HUDEP-2 (cell line): Measurements from ENCODE around the gene MUL1.
A peak's percentile ranks its signal among the peaks of the same experiment; 100 is the strongest.

Experiments used
- DNase-seq, 76 experiments: peaks; one replicate each; lab custom pipeline; 2025; ENCODE audit not compliant: unreplicated experiment in 76 of 76; lab: John Stamatoyannopoulos, UW

The MUL1 gene

DNA sequence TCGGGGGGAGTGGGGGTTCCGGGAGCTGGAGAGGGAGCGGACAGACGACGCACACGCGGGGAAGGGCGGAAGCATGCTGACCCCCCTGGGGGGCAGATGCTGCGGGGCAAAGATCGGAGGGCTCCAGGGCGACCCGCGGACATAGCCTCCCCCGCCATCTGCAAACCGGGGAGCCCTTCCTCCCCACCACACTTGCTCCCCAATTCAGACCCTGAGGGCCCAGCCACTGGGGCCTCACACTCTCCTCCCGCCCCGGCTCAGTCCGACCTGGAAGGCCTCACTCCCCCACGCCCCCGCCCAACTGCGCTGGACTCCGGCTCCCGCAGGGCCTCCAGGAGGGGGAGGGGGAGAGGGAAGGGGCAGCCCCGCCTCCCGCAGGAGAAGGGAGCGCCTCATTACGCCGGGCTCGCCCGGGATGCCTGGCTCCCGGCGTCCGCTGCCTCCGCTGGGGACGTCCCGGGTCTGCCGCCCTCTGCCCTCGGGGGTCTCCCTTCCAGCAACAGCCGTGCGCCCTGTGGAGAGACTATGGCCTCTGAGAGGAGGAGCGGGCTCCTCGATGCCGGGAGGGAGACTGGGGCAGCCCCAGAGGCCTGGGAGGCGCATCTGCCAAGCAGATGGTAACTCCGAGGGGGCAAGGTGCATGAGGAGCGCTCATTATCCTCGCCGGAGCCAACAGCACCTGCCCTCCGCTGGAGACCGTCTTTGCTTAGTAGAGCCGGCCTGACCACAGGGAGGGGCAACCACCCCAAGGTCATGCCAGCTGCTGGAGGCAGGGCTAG is 21.3 kb downstream of the MUL1 start:
- DNase-seq: no peak

DNA sequence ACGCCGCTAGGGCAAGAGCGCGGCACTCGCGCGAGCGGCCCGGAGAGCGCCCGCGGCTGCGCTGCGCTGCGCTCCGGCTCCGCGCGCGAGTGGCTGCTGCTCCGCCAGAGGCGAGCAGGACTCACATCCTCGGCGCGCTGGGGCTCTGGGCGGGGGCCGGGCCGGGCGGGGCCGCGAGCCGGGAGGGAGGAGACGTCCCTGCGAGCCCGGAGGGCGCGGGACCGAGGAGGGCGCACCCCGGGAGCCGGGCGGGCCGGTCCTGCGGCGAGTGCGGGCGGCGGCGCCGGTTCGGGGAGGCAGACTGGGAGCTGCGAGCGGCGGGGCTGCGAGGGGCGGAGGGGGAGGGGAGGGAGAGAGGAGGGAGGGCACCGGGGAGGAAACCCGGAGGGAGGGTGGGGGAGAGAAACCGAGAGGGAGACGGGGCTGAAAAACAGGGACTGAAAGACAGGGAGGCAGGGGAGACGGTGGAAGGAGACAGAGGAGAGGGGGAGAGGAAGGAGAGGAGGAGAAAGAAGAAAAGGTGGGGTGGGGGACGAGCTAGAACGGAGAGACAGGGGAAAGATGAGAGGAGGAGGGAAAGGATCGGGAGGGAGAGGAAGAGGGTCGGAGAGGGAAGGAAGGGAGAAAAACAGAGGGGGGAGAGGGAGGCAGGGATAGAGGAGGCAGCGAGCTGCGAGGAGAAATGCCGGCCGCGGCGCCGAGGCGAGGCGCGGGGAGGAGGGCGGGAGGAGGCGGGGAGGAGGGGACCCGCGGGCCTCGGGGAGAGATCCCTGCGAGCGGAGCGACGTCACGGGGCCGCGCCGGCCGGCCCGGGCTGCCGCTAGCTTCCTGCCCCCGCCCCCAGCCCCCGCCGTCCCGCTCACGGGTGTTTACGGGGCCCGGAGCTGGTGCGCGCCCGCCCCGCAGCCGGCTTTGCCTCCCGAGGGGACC is 22.2 kb downstream of the MUL1 start, which contains the start of gene CAMK2N1:
TSS of gene CAMK2N1 (minus strand) at position 684 of the 930 bp plus-strand sequence. CDS start 831 bp downstream, outside the sequence.
- no peak for DNase-seq

DNA sequence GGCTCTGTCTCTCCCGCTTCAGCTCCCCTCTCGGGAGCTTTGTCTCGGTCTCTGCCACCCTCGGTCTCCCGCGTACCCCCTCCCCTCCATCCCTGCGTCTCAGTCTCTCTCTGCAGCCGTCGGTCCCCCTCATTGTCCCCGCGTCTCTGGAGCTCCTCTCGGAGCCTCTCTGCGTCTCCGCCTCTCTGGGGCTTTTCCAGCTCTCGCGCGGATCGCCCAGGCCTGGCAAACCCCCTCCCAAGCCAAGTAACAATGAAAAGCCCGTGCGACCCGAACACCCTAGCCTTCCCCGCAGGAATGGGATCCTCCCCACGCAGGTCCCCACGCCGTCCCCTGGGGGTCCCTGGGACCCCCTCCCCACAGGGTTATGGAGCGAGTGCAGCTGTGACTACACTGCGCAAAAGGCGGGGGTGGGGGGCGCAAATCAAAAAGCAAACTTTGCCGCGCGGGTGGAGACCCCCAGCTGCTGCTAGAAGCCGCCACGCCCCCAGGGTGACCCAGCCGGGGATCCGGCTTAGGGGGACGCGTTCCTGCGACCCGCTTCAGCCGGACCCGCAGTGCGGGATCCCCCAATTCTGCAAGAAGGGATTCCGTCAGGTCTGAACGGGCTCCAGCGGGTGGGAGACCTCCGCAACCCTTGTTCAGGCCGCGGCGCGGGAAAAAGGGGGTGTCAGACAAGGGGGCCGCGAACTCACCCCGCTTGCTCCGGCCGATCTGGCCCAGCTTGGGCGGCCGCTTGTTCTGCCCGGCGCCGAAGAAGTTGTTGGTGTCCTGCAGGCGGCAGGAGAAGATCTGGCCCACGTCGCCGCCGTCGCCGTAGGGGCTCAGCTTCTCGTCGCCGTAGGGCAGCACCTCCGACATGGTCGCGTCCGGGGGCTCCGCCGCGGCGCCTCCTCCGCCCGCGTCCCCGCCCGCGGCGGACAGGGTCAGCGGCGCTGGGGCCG is 23.2 kb downstream of the MUL1 start:
- DNase-seq: no peak

DNA sequence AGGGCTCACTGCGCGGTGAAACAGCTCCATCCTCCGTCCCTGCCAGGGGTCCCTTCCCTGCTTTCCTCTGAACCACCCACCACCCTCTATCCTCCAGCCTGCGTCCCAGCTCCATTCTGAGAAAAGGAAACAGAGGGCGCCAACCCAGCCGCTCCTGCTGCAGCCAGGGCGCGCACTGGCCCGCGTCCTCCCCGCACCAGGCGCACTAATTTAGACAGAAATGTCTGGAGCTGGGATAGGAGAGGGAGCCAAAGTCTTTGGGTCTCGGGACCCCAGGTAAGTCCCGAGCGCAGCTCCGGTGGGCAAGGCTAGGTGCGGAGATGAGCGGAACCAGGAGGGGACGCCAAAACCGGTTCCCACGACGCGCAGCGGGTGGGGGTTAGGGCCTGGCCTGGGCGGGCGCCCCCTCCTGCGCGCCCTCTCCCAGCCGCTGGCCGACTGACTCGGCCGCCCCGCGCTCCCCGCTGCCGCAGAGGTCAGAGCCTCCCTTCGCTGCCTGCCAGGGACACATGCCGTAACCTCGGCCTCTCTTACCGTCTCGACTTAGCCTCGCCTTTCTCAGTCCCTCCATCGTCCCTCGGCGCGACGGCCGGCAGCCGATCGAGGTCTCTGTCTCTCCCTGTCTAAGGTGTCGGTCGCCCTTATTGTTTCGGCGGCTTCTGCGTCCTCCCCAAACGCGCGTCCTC is 24.0 kb downstream of the MUL1 start:
- peak in 1 of 76 experiments; percentile 20 for DNase-seq

DNA sequence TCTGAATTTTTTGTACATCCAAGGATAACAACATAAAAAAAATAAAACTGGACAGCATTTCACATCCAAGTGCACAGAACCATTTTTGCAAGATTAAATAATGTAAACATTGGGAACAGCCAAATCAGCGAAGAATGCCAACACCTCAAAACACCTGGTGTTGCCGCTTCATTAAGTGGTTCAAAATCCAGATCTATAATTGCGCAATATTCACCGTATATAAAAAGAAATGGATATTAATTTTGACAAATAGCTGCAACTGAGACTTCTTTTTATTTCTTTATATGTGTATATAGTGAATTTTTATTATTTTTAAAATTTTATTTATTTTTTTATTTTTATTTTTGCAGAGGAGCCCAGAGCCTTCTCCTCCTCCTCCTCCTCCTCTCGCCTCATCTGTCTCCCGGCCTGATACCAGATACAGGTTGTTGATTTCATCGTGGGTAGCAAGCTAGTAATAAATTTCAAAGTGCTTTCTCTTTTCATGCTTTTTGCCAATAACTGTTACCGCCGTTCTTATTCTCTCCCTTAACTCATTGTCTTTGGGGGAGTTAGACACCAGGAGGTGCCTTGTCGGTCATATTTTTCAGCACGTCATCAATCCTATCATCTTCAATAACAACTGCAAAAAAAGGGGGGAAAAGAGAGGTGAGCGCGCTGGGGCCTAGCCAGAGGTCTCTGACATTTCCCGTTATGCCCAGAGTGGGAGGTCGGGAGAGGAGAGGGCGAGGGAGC is 24.7 kb downstream of the MUL1 start:
- no peak for DNase-seq

DNA sequence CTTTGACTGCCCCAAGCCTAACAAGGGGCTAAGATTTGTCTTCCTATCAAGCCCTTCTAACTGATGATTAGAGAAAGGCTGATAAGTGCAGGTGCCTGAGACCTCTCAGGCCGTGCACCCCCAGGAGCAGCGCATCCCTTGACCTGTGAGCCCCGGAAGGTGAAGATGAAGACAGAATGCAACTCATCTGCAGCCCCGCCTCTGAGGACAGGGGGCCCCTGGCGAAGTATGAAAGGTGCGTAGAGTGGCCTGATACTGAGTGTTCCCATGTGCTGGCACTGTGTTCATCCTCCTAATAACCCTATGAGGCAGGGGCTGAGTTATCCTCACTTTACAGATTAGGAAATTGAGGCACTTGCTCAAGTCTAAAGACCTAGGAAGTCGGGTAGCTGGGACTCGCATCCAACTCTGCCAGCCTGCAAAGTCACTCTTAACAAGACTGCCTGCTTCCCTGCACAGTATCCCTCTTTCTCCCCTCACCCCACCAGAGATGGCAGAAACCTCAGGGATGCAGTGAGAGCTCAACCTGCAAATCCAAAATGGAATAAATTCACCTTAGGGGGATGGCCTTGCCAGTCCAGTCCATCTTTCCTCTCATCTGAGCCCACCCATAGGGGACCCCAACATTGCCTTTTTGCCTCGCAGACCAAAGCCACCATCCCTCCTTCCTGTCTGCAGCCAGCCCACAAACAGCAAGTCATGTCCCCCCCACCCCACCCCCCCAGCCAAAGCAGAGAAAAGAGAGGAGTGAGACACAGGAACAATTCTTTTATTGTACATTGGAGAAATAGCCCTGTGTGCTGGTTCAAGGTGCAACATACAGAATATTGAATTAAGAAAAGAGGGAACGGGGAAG is 26.1 kb downstream of the MUL1 start:
- no peak for DNase-seq

DNA sequence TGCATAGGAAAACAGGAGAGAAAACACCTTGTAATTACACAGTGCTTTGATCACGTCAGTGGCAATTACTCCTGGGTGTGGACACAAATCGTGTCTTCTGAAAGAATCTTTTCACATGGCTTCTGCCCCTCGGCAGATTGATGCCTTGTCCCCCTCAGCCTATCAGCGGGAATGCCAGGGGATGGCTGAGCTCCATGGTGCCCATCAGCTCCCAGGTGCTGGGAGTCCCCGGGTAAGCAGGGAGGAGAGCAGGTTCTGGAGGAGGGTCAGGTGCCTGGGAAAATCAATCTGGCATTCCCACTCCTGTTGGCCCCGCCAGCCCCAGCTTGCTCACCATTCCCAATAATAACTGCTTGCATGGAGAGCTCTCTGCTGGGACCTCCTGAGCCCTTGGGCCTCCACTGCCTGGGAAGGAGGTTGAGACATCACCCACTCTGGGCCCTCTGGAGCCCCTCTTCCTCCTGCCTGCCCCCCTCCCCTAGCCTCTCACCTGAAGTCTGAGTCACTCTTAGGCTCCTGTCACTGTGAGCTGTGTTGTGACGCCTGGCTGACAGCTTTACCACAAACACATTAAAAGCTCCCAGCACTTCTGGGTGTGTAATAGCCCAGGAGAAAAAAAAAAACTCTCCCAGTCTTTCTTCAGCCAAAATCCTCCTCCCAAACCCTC is 26.9 kb downstream of the MUL1 start:
- DNase-seq: no peak

DNA sequence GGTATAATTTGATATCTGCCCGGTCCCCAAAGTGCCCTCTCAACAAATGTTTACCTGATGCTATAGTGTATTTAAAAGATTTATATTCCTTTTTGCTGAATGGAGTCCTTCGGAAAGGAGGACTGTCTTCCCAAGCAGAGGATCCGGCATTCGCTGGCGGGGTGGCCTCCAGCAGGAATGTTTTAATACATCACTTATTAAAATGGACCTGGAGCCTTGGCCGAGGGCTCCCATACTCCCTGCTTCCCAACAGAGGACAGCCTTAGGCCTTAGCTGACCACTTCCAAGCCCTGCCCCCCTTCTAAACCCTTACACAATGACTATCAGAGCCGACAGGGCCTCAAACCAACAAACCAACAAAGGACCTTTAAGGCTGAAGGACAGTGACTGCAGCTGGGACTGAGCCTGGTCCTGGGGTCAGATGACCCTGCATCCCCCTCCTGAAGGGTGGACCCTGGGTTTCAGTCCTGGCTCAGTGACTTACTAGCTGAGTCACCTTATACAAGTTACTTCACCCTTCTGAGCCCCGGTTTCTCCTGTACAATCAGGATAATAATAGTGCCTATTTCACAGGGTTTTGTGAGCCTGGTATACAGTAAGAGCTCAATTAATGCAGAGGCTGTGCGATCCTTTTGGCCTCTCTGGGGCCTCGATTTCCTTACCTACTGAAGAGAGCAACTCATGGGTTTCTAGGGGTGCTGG is 27.6 kb downstream of the MUL1 start:
- no peak for DNase-seq

DNA sequence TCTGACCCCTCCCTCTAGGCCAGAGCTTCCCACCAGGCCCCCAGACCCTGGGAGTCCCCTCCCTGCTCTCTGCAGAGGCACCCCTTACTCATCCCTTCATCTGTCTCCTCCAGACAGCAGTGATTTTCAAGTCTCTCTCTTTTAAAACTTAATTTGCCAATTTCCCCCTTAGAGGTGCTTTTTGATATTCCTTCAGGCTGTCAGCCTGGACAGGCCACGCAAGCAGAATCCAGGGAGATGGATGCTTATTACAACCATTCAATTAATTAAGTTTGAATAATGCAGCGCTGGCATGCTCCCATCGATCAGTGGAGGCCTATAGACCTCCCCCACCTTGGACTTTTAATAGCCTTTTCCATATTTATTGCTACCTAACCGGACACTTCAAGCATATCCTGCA is 28.1 kb downstream of the MUL1 start:
- no peak for DNase-seq

DNA sequence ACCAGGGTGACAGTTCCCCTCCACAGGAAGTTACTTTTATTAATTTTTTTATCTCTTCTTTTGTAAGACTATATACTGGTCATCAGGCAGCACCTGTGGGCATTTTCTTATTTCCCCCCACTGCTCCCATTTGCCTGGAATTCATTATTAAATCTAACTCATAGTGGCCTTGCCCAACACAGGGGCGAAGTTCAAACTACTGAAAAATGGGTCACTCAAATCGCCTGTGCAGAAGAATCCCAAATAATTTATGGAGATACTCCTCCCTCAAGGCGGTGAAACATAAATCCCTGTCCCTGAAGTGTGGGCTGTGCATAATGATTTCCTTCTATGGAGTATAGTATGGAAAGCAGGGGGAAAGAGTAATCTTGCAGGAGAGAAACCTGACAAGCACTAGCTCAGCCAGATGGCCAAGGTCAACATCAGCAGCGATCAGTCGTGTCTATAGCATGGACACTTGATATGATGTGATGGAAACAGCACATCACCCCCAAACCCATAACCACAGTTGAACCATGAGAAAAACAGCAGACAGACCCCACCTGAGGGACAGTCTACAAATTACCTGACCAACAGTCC is 29.8 kb downstream of the MUL1 start:
- no peak for DNase-seq

DNA sequence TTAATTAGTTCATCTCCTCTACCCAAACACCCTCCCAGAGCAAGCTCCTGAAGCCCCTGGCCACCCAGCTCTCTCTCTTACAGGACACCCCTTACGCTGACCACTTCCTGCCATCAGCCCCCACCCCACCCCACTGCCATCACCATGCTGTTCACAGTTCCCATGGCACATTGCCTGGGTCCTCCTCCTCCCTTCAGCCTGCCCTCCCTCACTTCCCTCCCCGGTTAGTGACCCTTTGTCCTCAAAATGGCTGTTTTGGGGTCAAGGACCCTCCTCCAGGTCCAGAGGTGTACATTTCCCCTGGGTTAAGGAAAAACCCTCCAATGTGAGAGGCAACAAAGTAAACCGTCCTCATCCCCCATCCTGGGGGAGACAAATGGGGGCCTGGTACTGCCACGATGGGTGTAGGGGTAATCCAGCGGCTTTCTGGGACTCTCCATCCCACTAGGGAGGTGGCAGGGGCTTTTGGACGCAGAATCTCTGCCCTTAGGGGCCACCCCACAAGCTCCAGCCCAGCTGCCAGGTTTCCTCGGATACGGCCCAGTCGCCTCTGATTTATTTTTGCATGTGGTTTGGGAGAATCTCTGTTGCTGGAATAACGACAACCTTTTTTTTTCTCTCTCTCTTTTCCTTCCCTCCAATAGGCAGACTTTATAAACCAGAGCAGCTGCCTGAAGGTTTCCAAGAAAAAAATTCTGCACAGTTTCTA is 30.4 kb downstream of the MUL1 start:
- DNase-seq: no peak

DNA sequence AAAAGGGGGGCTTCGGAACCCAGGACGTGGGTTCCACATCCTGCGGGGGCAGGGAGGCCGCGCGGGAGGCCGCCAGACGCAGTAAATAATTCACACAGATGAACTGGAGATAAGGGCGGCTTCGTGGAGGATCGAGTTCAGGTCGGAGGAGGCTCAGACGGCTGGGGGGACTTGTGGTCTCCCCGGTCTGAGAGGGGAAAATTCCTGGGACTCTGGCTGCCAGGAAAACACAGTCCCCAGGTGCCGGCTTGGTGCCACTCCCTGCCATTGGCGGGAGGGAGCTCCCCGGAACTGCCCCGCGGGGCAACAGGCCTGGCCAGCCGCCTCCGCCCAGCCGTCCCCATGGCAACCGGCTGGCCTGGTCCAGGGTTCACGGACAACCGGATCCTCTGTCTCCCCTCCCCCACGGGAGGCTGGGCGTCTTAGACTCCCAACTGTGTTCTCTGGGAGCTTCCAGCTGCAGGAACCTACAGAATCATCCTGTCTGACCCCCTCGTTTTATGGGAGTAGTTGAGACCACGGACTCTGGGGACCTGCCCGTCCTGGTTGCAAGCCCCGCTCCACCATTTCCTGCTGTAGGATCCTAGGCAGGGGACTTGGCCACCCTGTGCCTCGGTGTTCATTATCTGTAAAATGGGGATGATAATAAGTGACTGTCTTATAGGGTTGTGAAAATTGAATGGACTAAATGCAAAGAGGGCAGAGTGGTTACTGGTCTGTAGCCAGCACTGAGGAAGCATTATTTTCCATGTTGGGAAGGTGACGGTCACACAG is 31.5 kb downstream of the MUL1 start:
- DNase-seq: no peak

DNA sequence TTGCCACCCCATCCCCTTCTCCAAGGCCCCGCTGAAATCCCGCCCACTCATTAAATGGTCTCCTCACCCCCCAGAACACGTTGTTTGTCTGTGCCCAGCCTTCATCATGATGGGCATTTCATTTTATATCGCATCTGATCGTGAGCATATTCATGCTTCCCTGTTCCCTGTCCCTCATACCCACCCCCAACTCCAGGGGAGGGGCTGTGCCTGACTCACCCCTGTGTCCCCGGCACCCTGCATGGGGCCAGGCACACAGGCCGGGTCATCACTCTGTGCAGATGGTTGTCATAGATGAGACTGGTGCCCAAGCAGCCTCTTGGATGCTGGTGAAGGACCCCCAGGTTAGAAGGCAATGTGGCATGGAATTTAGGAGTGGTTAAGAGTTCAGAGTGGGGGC is 33.0 kb downstream of the MUL1 start:
- DNase-seq: no peak

DNA sequence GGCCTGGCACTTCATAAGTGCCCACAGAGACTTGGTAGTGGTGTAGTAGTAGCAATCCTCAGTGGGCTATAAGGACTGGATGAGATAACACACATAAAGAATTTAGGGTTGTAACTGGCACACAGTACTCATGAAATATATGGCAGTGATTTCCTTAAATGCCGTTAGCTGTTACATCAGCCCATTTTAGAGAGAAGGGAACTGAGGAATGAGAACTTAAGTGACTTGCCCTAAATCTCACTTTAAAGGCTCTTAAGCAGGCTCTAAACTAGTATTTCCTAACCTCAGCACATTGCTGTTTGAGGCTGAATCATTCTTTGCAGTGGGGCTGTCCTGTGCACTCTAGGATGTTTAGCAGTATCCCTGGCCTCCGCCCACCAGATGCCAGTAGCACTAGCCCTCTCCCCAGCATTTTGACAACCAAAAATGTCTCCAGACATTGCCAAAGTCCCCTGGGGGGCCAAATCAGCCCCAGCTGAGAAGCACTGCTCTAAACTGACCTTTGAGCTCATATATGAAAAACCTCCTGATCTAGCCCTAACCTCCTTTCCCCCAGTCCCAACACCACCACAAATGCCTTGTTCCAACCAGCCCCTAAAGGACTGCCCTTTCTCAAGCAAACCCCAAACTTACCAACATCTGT is 33.5 kb downstream of the MUL1 start:
- DNase-seq: no peak

DNA sequence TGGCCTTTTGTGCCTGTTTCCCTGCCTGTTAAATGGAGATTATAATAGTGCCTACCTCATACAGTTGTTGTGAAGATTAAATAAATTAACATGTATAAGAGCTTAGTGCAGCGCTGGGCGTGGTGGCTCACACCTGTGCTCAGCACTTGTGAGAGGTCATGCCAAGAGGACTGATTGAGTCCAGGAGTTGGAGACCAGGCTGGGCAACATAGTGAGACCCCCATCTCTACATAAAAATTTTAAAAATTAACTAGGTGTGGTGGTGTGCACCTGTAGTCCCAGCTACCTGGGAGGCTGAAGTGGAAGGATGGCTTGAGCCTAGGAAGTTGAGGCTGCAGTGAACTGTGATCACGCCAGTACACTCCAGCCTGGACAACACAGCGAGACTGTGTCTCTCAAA is 34.1 kb downstream of the MUL1 start:
- no peak for DNase-seq
